Vagina (tissue), 2 donors: Measurements from ENCODE around the gene SEMA6A.

Experiments used
- CTCF ChIP-seq, 3 experiments: fragments of 450-650 bp in 2 of 3; fragments of 200-600 bp in 1 of 3; sonication (generic) in 1 of 3; IDR thresholded peaks; one replicate each; pipeline ENCODE4 v1.5.1; 2017 to 2019; ENCODE audit warnings: antibody characterized with exemption in 3 of 3, mild to moderate bottlenecking in 2 of 3, moderate library complexity in 2 of 3
- POLR2A ChIP-seq, 2 donors: fragments of 450-650 bp; IDR thresholded peaks; one replicate each; pipeline ENCODE4 v1.6.1; 2017; ENCODE audit warnings: antibody characterized with exemption in 2 of 2, mild to moderate bottlenecking in 2 of 2, moderate library complexity in 2 of 2

- TF ChIP-seq CTCF (IDR thresholded peaks at IDR 0.05) (no peak), POLR2A (IDR thresholded peaks at IDR 0.05) (no peak)
Measured at GRCh38 chr5:116571568-116572349, 2.9 kb downstream of the SEMA6A start.
